GM18505 (cell line): ENCODE data around the gene C1QBP.

Experiments
- ATAC-seq: cut with Tn5 transposase; IDR thresholded peaks from one replicate; pipeline ENCODE4 v1.9.1; 2021; ENCODE audit not compliant: unreplicated experiment
- POLR2A ChIP-seq: IDR thresholded peaks from 4 replicates; pipeline ENCODE4 v1.6.1; 2011; ENCODE audit warnings: borderline replicate concordance; ENCODE audit not compliant: insufficient read depth, insufficient read length; ENCODE audit errors: extremely low read depth

C1QBP gene

DNA sequence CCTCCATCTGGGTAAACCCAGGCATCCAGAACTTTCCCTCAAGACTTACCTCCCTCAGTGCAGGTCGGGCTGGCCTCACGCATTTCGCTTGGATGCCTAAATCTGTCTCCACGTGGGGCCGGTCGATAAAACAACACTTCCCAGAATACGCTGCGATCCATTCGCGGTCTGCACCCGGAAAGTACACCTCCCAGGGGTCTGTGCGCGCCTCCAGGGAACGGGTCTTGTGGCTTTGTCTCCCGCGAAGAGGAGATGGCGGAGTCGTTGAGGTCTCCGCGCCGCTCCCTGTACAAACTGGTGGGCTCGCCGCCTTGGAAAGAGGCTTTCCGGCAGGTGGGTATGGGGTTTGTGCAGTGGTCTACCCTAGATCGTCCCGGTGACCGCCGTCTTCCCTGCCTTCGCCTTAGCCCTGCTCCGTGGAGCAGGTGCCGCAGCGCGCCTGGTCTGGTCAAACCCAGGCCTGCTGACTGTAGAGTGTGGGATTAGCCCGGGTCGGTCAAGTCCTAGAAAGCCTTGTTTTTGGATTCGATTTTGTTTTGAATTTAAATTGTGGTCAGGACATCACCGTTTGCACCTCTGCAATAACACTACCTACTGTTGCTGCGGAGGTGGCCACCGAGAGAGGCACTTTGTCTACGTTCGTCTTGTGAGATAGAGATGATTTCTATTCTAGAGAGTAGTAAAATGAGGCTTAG is 18.8 kb downstream of the C1QBP start, which contains the start of gene RPAIN:
Gene RPAIN, plus strand, starts transcription at position 224 of the 695 bp plus-strand sequence. Its CDS starts 29 bp downstream, at position 253.
- peak; percentile 83 for TF ChIP-seq POLR2A
- ATAC-seq = peak; percentile 54

DNA sequence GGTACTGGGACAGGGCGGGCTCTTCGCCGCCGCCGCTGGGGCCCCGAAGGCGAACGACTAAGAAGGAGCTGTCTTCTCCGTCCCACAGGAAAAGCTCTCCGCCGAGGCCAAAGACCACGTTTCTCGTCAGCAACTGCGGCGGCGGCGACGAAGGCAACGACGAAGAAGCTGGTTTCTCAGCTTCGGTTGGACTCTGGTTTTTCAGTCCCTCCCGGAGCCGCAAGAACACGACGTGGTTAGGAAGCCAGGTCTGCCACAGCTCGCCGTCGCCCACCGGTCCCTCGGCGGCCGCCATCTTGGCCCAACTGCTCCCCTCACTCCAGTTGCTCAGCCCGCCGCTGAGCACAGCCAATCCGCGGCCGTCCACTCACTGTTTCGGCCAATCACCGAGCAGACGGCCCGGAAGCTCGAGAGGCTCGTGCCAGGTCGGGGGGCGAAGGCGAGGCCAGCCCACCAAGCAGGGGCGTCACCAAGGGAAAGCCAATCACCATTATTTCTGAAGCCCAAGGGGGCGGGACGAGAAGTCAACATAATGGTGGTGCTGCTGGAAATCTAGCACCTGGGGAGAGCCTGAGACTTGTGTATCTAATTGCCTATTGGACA is 19.5 kb downstream of the C1QBP start, which contains the start of gene NUP88:
Gene NUP88, minus strand, starts transcription at position 307 of the 603 bp plus-strand sequence. Its CDS starts 12 bp downstream, at position 295.
- ATAC-seq = peak; percentile 86
- peak; percentile 86 for TF ChIP-seq POLR2A

GRCh38 chr17:5418858-5419355 is 20.0 kb downstream of the C1QBP start:
- ATAC-seq = peak; percentile 28
- TF ChIP-seq POLR2A = peak; percentile 24

GRCh38 chr17:5416901-5417300 is 22.1 kb downstream of the C1QBP start:
- ATAC-seq = no peak
- no peak for TF ChIP-seq POLR2A

- no peak for ATAC-seq
- TF ChIP-seq POLR2A = no peak
Observed at GRCh38 chr17:5413682-5414081, 25.3 kb downstream of the C1QBP start.

- TF ChIP-seq POLR2A = no peak
- no peak for ATAC-seq
Observed at GRCh38 chr17:5410594-5411272, 28.2 kb downstream of the C1QBP start.

DNA sequence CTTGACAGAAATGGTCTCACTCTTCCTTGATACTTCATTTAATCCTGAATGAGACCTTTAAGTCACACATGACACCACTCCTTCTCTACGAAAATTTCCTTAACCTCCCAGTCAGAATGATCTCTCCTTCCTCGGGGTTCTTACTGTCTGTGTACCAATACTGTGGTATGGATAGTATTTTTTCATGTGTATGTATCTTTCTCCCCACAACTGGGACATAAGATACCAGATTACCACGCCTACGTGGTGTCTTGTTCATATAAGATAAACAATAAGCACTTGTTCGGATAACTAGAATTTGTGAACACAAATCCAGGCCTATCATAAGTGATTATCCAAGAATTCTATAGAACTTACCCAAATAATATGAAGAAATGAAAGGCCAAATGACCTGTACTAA is 30.8 kb downstream of the C1QBP start:
- no peak for TF ChIP-seq POLR2A
- ATAC-seq = no peak

GRCh38 chr17:5405400-5405799 is 33.6 kb downstream of the C1QBP start:
- no peak for TF ChIP-seq POLR2A
- ATAC-seq = no peak

- ATAC-seq = no peak
- no peak for TF ChIP-seq POLR2A
Observed at GRCh38 chr17:5399767-5400166, 39.2 kb downstream of the C1QBP start.

- no peak for TF ChIP-seq POLR2A
- no peak for ATAC-seq
Observed at GRCh38 chr17:5396612-5397011, 42.3 kb downstream of the C1QBP start.

- ATAC-seq = no peak
- TF ChIP-seq POLR2A = no peak
Observed at GRCh38 chr17:5391678-5392077, 47.3 kb downstream of the C1QBP start.
